ENCODE measurements around the gene PLSCR1. TPM values are rescaled to one million over a fixed set of nuclear protein-coding genes. Genes with fewer than 3 reads are reported as not detected.

PLSCR1 gene
- total and polyA plus RNA-seq, 9 of the 15 experiments (the other 6 are each of a cell fraction or from before 2014, with no cell fraction given): 40.6 to 122 (median 69.1) TPM

- TF ChIP-seq POLR2H (tag; IDR thresholded peaks at IDR 0.05; ENCODE audit: low read depth) (no peak), TCF3 (CRISPR knock-in tag; IDR thresholded peaks at IDR 0.05) (peak; percentile 30; the same call in 1 of the 2 replicates), TEAD4 (IDR thresholded peaks at IDR 0.05; ENCODE audit: low read length) (peak; percentile 60), TEAD4 (CRISPR knock-in tag; IDR thresholded peaks at IDR 0.05; ENCODE audit: borderline replicate concordance) (no peak), ZBTB7A (IDR thresholded peaks at IDR 0.05; ENCODE audit: borderline replicate concordance, control insufficient read depth, low read depth, low read length) (no peak), SIRT6 (IDR thresholded peaks at IDR 0.05; ENCODE audit: low read depth, low read length) (no peak), SMARCE1 (IDR thresholded peaks at IDR 0.05) (no peak), ZNF217 (CRISPR knock-in tag; IDR thresholded peaks at IDR 0.05) (no peak), ZNF584 (CRISPR knock-in tag; IDR thresholded peaks at IDR 0.05; ENCODE audit: low read depth) (no peak), THRA (IDR thresholded peaks at IDR 0.05) (no peak), ZC3H11A (IDR thresholded peaks at IDR 0.05; ENCODE audit: low read depth, low read length) (no peak), TGIF2 (CRISPR knock-in tag; IDR thresholded peaks at IDR 0.05) (no peak), ZNF354B (CRISPR knock-in tag; IDR thresholded peaks at IDR 0.05) (no peak), RNF2 (IDR thresholded peaks at IDR 0.05) (no peak), RCOR1 (IDR thresholded peaks at IDR 0.05; ENCODE audit: borderline replicate concordance in 1 of 2, low read depth in 2 of 2, low read length in 2 of 2) (0 out of 4 replicates have a peak, but pooled peaks of 1 of the 2 experiments have one; percentile 39), RFX5 (IDR thresholded peaks at IDR 0.05; ENCODE audit: low read depth, low read length) (no peak), PCBP2 (IDR thresholded peaks at IDR 0.05; ENCODE audit: low read depth, low read length, poor library complexity, severe bottlenecking) (no peak), MED1 (CRISPR knock-in tag; IDR thresholded peaks at IDR 0.05; ENCODE audit: borderline replicate concordance) (no peak), ZNF583 (CRISPR knock-in tag; IDR thresholded peaks at IDR 0.05) (no peak), ATF7 (IDR thresholded peaks at IDR 0.05) (no peak), NR3C1 (CRISPR knock-in tag; IDR thresholded peaks at IDR 0.05) (no peak), DMBX1 (CRISPR knock-in tag; IDR thresholded peaks at IDR 0.05; ENCODE audit: borderline replicate concordance) (no peak), ZNF639 (CRISPR knock-in tag; conservative IDR thresholded peaks at IDR 0.05 in 1 of 2, IDR thresholded peaks at IDR 0.05 in 1 of 2) (no peak), RHOXF2B (CRISPR knock-in tag; conservative IDR thresholded peaks at IDR 0.05) (no peak), KDM1A (IDR thresholded peaks at IDR 0.05) (0 out of 4 replicates have a peak, but pooled peaks of 1 of the 2 experiments have one; percentile 10), ZSCAN32 (CRISPR knock-in tag; IDR thresholded peaks at IDR 0.05) (no peak)
Observed at GRCh38 chr3:146507331-146508120, 36.9 kb downstream of the PLSCR1 start (continued).

Measured in K562 (cell line).